ENCODE data around the gene TBC1D14.

TBC1D14 gene

DNA sequence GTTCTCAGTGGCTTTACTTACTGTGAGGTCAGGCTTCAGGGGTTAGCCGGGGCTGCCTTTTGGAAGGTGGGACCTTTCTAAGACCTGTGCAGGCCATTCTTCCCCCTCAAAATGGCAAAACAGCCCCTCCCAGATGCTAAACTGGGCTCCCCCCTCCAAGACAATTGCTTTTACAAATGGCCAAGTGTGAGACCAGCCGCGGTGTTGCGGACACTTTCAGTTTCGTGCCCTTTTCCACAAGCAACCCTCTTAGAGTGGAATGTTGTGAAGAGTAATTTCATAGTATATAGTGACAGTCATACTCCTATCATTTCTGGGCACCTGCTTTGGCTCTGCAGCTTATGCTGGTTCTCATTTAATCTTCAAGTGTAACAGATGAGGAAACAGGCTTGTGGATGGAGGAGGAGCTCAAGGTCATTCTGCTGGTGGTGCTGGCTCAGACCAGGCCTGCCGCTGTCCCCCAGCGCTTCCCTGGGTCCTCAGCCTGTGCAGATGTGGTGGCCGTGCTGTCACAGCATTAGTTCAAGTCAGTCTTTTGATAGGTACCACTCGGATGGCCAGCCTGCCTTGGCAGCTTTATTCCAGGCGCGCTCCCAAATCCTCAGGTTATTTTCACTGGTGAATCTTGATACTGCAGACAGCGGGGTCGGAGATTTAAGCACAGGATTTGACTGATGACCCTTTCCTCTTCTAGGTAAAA lies 78.5 kb downstream of the TBC1D14 start:
- TF ChIP-seq TSHZ2 (CRISPR knock-in tag; IDR thresholded peaks at IDR 0.05) (no peak), GLIS3 (CRISPR knock-in tag; IDR thresholded peaks at IDR 0.05) (no peak), BACH2 (CRISPR knock-in tag; IDR thresholded peaks at IDR 0.05; ENCODE audit: borderline replicate concordance) (no peak), SNAI2 (CRISPR knock-in tag; IDR thresholded peaks at IDR 0.05) (no peak), ZFP3 (CRISPR knock-in tag; IDR thresholded peaks at IDR 0.05) (no peak), RARB (CRISPR knock-in tag; IDR thresholded peaks at IDR 0.05) (no peak), ZNF8 (CRISPR knock-in tag; IDR thresholded peaks at IDR 0.05) (no peak), ZNF70 (CRISPR knock-in tag; IDR thresholded peaks at IDR 0.05) (no peak), ZC3H10 (CRISPR knock-in tag; IDR thresholded peaks at IDR 0.05) (no peak), ZFP30 (CRISPR knock-in tag; IDR thresholded peaks at IDR 0.05) (no peak), ISL1 (CRISPR knock-in tag; IDR thresholded peaks at IDR 0.05) (no peak), TOX (CRISPR knock-in tag; IDR thresholded peaks at IDR 0.05; ENCODE audit: borderline replicate concordance) (no peak)
- TF ChIP-seq, protein P1, sequence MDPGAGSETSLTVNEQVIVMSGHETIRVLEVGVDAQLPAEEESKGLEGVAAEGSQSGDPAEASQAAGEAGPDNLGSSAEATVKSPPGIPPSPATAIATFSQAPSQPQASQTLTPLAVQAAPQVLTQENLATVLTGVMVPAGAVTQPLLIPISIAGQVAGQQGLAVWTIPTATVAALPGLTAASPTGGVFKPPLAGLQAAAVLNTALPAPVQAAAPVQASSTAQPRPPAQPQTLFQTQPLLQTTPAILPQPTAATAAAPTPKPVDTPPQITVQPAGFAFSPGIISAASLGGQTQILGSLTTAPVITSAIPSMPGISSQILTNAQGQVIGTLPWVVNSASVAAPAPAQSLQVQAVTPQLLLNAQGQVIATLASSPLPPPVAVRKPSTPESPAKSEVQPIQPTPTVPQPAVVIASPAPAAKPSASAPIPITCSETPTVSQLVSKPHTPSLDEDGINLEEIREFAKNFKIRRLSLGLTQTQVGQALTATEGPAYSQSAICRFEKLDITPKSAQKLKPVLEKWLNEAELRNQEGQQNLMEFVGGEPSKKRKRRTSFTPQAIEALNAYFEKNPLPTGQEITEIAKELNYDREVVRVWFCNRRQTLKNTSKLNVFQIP (CRISPR knock-in tag; IDR thresholded peaks at IDR 0.05; ENCODE audit: borderline replicate concordance, low read depth), result no peak
- TF ChIP-seq, protein P2, sequence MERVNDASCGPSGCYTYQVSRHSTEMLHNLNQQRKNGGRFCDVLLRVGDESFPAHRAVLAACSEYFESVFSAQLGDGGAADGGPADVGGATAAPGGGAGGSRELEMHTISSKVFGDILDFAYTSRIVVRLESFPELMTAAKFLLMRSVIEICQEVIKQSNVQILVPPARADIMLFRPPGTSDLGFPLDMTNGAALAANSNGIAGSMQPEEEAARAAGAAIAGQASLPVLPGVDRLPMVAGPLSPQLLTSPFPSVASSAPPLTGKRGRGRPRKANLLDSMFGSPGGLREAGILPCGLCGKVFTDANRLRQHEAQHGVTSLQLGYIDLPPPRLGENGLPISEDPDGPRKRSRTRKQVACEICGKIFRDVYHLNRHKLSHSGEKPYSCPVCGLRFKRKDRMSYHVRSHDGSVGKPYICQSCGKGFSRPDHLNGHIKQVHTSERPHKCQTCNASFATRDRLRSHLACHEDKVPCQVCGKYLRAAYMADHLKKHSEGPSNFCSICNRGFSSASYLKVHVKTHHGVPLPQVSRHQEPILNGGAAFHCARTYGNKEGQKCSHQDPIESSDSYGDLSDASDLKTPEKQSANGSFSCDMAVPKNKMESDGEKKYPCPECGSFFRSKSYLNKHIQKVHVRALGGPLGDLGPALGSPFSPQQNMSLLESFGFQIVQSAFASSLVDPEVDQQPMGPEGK (CRISPR knock-in tag; IDR thresholded peaks at IDR 0.05; ENCODE audit: borderline replicate concordance), result no peak
- ATAC-seq, result no peak

DNA sequence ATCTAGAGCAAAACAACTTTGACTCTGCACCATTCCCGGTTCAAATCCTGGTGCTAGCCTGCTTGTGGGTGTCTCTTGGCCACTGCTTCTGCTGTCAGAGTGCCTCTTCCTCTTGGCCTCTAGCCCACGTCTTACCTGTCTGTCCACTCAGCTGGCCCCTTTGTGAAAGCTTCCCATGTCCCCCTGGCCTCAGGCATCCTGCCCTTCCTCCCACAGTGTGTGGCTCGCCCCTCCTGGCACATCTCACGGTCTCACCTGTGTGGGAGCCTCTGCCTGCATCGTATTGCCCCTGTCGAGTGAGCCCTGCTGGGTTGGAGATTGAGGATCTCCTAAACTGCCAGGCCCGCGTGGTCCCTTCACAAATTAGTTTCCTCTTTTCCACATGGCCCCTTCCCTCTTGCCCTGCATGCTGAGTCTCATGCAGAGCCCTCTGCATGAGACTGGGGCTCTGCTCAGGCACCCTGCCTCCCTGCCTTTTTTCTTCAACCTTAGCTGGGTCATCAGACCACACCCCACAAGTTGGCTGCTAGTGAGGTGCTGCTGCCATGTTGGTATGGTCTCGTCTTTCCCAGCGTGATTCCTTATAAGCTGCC lies 79.8 kb downstream of the TBC1D14 start:
- no peak for ATAC-seq
- TF ChIP-seq GLIS3 (CRISPR knock-in tag; IDR thresholded peaks at IDR 0.05), result no peak
- TF ChIP-seq ZFP3 (CRISPR knock-in tag; IDR thresholded peaks at IDR 0.05), result no peak
- no peak for TF ChIP-seq TOX (CRISPR knock-in tag; IDR thresholded peaks at IDR 0.05; ENCODE audit: borderline replicate concordance)
- no peak for TF ChIP-seq CREB5 (CRISPR knock-in tag; IDR thresholded peaks at IDR 0.05; ENCODE audit: low read depth)
- TF ChIP-seq TSHZ2 (CRISPR knock-in tag; IDR thresholded peaks at IDR 0.05), result no peak
- TF ChIP-seq PPARA (CRISPR knock-in tag; IDR thresholded peaks at IDR 0.05; ENCODE audit: borderline replicate concordance), result no peak
- TF ChIP-seq, protein P1 (CRISPR knock-in tag; IDR thresholded peaks at IDR 0.05; ENCODE audit: borderline replicate concordance, low read depth), result no peak
